Left lung (tissue), 10 donors: Measurements from ENCODE around the gene RNF141. TPM values are rescaled to one million over a fixed set of nuclear protein-coding genes. Genes with fewer than 3 reads are reported as not detected.

Source experiments
- ATAC-seq: fragments of 200-7000 bp; cut with Tn5 transposase; one replicate; pipeline ENCODE4 v1.9.1; 2020; ENCODE audit warnings: moderate library complexity
- DNase-seq, 4 donors: peaks; one replicate each; pipeline ENCODE4 v3.0.0-alpha.2; 2013 to 2020
- H3K27ac ChIP-seq, 2 donors: fragments of 200-600 bp; sonication (generic) in 1 of 2; one replicate each; pipeline versions ENCODE4 v1.5.0 to v1.8.0; 2020 to 2021
- H3K27me3 ChIP-seq, 2 donors: fragments of 200-600 bp; sonication (generic) in 1 of 2; one replicate each; pipeline versions ENCODE4 v1.5.0 to v1.8.0; 2020 to 2021
- H3K36me3 ChIP-seq, 2 donors: fragments of 200-600 bp; sonication (generic) in 1 of 2; one replicate each; pipeline versions ENCODE4 v1.5.0 to v1.8.0; 2020 to 2021
- H3K4me1 ChIP-seq, 2 donors: fragments of 200-600 bp; one replicate each; pipeline ENCODE4 v1.8.0; 2021
- H3K4me3 ChIP-seq, 2 donors: fragments of 200-600 bp; sonication (generic) in 1 of 2; one replicate each; pipeline versions ENCODE4 v1.5.0 to v1.8.0; 2020 to 2021; ENCODE audit warnings: mild to moderate bottlenecking in 1 of 2
- H3K9me3 ChIP-seq, 2 donors: fragments of 200-600 bp; sonication (generic) in 1 of 2; one replicate each; pipeline versions ENCODE4 v1.5.0 to v1.8.0; 2020 to 2021
- intact Hi-C, 2 donors: fragments of 100-400 bp; cut with DNase I; formaldehyde crosslinking; loops; one replicate each; pipeline versions ENCODE4 v1.11.2 to v1.14.2; 2022
- polyA plus RNA-seq, 6 donors: library from polyadenylated mRNA; unstranded; fragments of 120-200 nt; gene quantifications; one replicate each; pipeline ENCODE4 v1.2.1, GENCODE V29; 2013; ENCODE audit not compliant: insufficient read length in 6 of 6
- total RNA-seq, 2 donors: library from RNA; stranded (reverse); fragmentation: NEBNext Ultra II Directional; extraction: Animal tissue kit (Norgen Biotek cat#: 25700); gene quantifications; one replicate each; pipeline ENCODE4 v1.2.1, GENCODE V29; 2021
- TF ChIP-seq, protein P1 (sequence below), 2 donors: fragments of 200-600 bp; sonication (generic) in 1 of 2; IDR thresholded peaks; one replicate each; pipeline versions ENCODE4 v1.5.0 to v1.8.0; 2021; ENCODE audit warnings: antibody characterized with exemption in 2 of 2
- donor health status: DM: no; HTN: yes; CAD: no.
- donor health status: DM: no; HTN: no; CAD: no.

RNF141 gene
- total and polyA plus RNA-seq, 8 donors: 30.4 to 74.7 (median 34.6) TPM

DNA sequence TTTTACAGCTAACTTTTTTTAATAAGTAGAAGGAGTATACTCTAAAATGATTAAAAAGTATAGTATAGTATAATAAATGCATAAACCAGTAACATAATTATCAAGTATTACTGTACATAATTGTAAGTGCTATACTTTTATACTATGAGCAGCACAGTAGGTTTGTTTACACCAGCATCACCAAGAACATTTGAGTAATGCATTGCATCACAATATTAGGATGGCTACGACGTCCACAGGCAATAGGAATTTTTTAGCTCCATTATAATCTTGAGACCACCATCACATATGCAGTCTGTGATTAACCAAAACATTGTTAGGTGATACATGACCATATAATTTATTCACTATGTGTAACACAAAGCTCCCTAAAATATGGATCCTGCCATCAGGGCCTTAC is 20.4 kb downstream of the RNF141 start:
- intact Hi-C loops: loop anchor here in 1 of 2 donors (10.0 kb wide), 1 partner anchor 134 kb away; no protein-coding TSS in a partner anchor
- Histone ChIP-seq H3K9me3 (no peaks in the 10 kb centered on the region), H3K27me3 (no peaks in the 10 kb centered on the region), H3K27ac (no peak overlapping the region), H3K36me3 (peaks cover 5 to 76% of the 10 kb centered on the region in 2 donors), H3K4me1 (peaks cover 0 to 9% of the 10 kb centered on the region in 2 donors), H3K4me3 (no peak overlapping the region)
- TF ChIP-seq, protein P1, sequence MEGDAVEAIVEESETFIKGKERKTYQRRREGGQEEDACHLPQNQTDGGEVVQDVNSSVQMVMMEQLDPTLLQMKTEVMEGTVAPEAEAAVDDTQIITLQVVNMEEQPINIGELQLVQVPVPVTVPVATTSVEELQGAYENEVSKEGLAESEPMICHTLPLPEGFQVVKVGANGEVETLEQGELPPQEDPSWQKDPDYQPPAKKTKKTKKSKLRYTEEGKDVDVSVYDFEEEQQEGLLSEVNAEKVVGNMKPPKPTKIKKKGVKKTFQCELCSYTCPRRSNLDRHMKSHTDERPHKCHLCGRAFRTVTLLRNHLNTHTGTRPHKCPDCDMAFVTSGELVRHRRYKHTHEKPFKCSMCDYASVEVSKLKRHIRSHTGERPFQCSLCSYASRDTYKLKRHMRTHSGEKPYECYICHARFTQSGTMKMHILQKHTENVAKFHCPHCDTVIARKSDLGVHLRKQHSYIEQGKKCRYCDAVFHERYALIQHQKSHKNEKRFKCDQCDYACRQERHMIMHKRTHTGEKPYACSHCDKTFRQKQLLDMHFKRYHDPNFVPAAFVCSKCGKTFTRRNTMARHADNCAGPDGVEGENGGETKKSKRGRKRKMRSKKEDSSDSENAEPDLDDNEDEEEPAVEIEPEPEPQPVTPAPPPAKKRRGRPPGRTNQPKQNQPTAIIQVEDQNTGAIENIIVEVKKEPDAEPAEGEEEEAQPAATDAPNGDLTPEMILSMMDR (IDR thresholded peaks at IDR 0.05): no peak
- DNase-seq (no peak), ATAC-seq (no peak)

DNA sequence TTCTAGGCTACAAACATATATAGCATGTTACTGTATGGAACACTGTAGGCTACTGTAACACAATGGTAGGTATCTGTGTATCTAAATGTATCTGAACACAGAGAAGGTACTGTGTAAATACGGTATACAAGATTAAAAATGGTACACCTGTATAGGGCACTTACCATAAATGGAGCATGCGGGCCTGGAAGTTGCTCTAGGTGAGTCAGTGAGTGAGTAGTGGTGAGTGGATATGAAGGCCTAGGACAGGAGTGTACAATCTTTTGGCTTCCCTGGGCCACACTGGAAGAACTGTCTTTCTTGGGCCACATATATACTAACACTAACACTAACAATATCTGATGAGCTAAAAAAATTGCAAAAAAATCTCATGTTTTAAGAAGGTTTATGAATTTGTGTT is 21.4 kb downstream of the RNF141 start:
- no peak overlapping the region for H3K4me3 ChIP-seq
- peaks cover 5 to 73% of the 10 kb centered on the region in 2 donors for H3K36me3 ChIP-seq
- ATAC-seq (no peak), DNase-seq (no peak)
- no peaks in the 10 kb centered on the region for H3K27me3 ChIP-seq
- H3K27ac ChIP-seq: no peak overlapping the region
- TF ChIP-seq, protein P1 (IDR thresholded peaks at IDR 0.05): no peak
- intact Hi-C loops: loop anchor here in 1 of 2 donors (10.0 kb wide), 1 partner anchor 135 kb away; no protein-coding TSS in a partner anchor
- no peaks in the 10 kb centered on the region for H3K9me3 ChIP-seq
- peaks cover 0 to 13% of the 10 kb centered on the region in 2 donors for H3K4me1 ChIP-seq

DNA sequence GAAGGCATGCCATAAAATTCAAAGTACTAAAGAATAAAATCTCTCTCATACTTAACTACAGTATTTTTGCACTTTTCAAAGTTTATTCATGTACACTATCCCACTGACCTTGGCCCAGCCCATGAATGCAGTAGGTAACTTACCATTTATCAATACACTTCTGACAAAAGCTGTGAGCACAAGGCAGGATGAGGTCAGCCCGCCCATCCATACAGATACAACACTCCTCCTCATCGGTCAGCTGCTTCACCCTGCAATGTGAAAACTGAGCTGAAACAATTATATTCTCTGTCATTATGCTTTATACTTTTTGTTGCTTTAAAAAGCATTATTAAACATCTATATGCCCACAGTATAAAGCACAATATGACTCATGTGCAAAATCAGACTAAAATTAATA is 22.1 kb downstream of the RNF141 start:
- TF ChIP-seq, protein P1 (IDR thresholded peaks at IDR 0.05): no peak
- DNase-seq (no peak), ATAC-seq (no peak)
- Histone ChIP-seq H3K4me3 (no peak overlapping the region), H3K27ac (no peak overlapping the region), H3K27me3 (no peaks in the 10 kb centered on the region), H3K36me3 (peaks cover 5 to 72% of the 10 kb centered on the region in 2 donors), H3K9me3 (no peaks in the 10 kb centered on the region), H3K4me1 (peaks cover 0 to 19% of the 10 kb centered on the region in 2 donors)
- intact Hi-C loops: no loop called here

DNA sequence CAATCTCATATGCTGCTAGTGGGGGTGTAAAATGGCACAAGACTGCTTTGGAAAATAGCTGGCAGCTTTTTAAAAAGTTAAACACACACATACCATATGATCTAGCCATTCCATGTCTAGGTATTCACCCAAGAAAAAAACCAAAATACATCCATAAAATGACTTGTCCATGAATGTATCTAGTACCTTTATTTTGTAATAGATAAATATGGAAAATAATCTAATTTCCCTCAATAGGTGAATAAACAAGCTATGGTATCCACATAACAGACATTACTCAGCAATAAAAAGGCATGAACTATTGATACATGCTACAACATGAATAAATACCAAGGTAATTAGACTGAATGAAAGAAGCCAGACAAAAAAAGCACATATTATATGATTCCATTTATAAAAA is 22.9 kb downstream of the RNF141 start:
- ATAC-seq: no peak
- Histone ChIP-seq H3K9me3 (no peaks in the 10 kb centered on the region), H3K4me1 (peaks cover 0 to 21% of the 10 kb centered on the region in 2 donors), H3K36me3 (peaks cover 5 to 72% of the 10 kb centered on the region in 2 donors), H3K4me3 (no peak overlapping the region), H3K27me3 (no peaks in the 10 kb centered on the region), H3K27ac (no peak overlapping the region)
- DNase-seq: no peak
- TF ChIP-seq, protein P1 (IDR thresholded peaks at IDR 0.05): no peak
- intact Hi-C loops: no loop called here

DNA sequence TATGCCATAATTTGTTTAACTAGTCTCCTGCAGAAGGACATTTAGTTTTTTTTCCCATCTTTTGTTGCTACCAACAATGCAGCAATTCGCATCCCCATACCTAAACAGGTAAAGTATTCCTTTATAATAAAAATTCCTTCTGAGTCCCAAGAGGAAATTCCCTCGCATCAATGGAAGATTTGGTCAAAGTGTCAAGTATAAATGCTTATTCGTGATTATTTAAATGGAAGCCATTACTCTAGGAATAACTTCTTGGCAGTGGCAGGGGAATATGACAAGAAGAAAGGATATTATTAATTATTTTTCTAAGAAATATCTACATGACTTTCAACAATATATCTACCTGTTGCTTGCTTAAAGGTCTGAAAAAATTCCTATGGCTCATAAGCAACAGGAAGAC is 25.6 kb downstream of the RNF141 start:
- TF ChIP-seq, protein P1 (IDR thresholded peaks at IDR 0.05): no peak
- no peak for ATAC-seq
- peaks cover 5 to 64% of the 10 kb centered on the region in 2 donors for H3K36me3 ChIP-seq
- peaks cover 0 to 12% of the 10 kb centered on the region in 2 donors for H3K4me1 ChIP-seq
- H3K27me3 ChIP-seq: no peaks in the 10 kb centered on the region
- intact Hi-C loops: no loop called here
- no peak for DNase-seq
- H3K9me3 ChIP-seq: no peaks in the 10 kb centered on the region
- H3K4me3 ChIP-seq: no peak overlapping the region
- H3K27ac ChIP-seq: no peak overlapping the region
